MM.1S (cell line): ENCODE data around the gene PGLYRP3.

Experiments
- DNase-seq: peaks from one replicate; pipeline ENCODE4 v3.0.0-alpha.2; 2015
- H2AFZ ChIP-seq: fragments of 300-600 bp; sonication (generic); 2 replicates; pipeline ENCODE4 v1.6.0; 2016; ENCODE audit warnings: antibody characterized with exemption, low read length
- H3F3A ChIP-seq: fragments of 300-600 bp; sonication (generic); 2 replicates; pipeline ENCODE4 v1.6.1; 2016; ENCODE audit warnings: mild to moderate bottlenecking, antibody characterized with exemption, low read length, moderate library complexity, mixed read lengths; ENCODE audit not compliant: insufficient read depth
- H3K27ac ChIP-seq: fragments of 300-600 bp; sonication (generic); 2 replicates; pipeline ENCODE4 v1.5.1; 2016; ENCODE audit warnings: mild to moderate bottlenecking, low read length
- H3K27me3 ChIP-seq: fragments of 300-600 bp; sonication (generic); replicated peaks from 2 replicates; pipeline ENCODE4 v1.6.0; 2016; ENCODE audit warnings: low read length; ENCODE audit not compliant: insufficient read depth
- H3K36me3 ChIP-seq: fragments of 300-600 bp; sonication (generic); replicated peaks from 2 replicates; pipeline ENCODE4 v1.6.1; 2016; ENCODE audit warnings: mild to moderate bottlenecking, low read length, mixed read lengths; ENCODE audit not compliant: insufficient read depth
- H3K4me1 ChIP-seq: fragments of 300-600 bp; sonication (generic); 2 replicates; pipeline ENCODE4 v1.6.1; 2016; ENCODE audit warnings: low read length, mixed read lengths
- H3K4me2 ChIP-seq: fragments of 300-600 bp; sonication (generic); 2 replicates; pipeline ENCODE4 v1.6.0; 2016; ENCODE audit warnings: low read depth, low read length
- H3K4me3 ChIP-seq: fragments of 300-600 bp; sonication (generic); 2 replicates; pipeline ENCODE4 v1.5.1; 2016; ENCODE audit warnings: low read length, mixed read lengths
- H3K79me2 ChIP-seq: fragments of 300-600 bp; sonication (generic); 2 replicates; pipeline ENCODE4 v1.6.1; 2016; ENCODE audit warnings: mixed run types, low read length, mixed read lengths
- H3K9ac ChIP-seq: fragments of 300-600 bp; sonication (generic); 2 replicates; pipeline ENCODE4 v1.6.1; 2016; ENCODE audit warnings: low read length, mixed read lengths
- H3K9me2 ChIP-seq: fragments of 300-600 bp; sonication (generic); replicated peaks from 2 replicates; pipeline ENCODE4 v1.6.1; 2016; ENCODE audit warnings: mild to moderate bottlenecking, low read length, mixed read lengths; ENCODE audit not compliant: insufficient read depth
- H3K9me3 ChIP-seq: fragments of 300-600 bp; sonication (generic); replicated peaks from 2 replicates; pipeline ENCODE4 v1.6.1; 2016; ENCODE audit warnings: mild to moderate bottlenecking, low read length, mixed read lengths; ENCODE audit not compliant: insufficient read depth
- H4K20me1 ChIP-seq: fragments of 300-600 bp; sonication (generic); 2 replicates; pipeline ENCODE4 v1.6.1; 2016; ENCODE audit warnings: mild to moderate bottlenecking, low read length, moderate library complexity, mixed read lengths; ENCODE audit not compliant: insufficient read depth
- EZH2 ChIP-seq: fragments of 300-600 bp; sonication (generic); optimal IDR thresholded peaks from 2 replicates; pipeline ENCODE3; 2017; ENCODE audit warnings: low read depth, mild to moderate bottlenecking, antibody characterized with exemption, low read length, mixed read lengths
- EZH2phosphoT487 ChIP-seq: fragments of 300-600 bp; sonication (generic); IDR thresholded peaks from 2 replicates; pipeline ENCODE4 v1.6.1; 2018; ENCODE audit warnings: antibody characterized with exemption, low read length
- TF ChIP-seq, protein P1 (sequence below): fragments of 300-600 bp; sonication (generic); IDR thresholded peaks from 2 replicates; pipeline ENCODE4 v1.5.1; 2016; ENCODE audit warnings: antibody characterized with exemption, low read length, mixed read lengths

The PGLYRP3 gene

GRCh38 chr1:153358691-153358975 lies 45.9 kb upstream of the PGLYRP3 start:
- Histone ChIP-seq H3K4me2 (no peak overlapping the region), H3F3A (no peaks in the 10 kb centered on the region), H3K9me2 (no peaks in the 10 kb centered on the region), H2AFZ (no peak overlapping the region), H3K9me3 (no peaks in the 10 kb centered on the region), H3K4me3 (no peak overlapping the region), H3K79me2 (no peaks in the 10 kb centered on the region), H3K9ac (no peak overlapping the region), H3K27me3 (no peaks in the 10 kb centered on the region), H3K36me3 (no peaks in the 10 kb centered on the region), H3K27ac (no peak overlapping the region), H3K4me1 (0 out of 2 replicates have a peak, but pooled peaks cover 3% of the 10 kb centered on the region), H4K20me1 (no peaks in the 10 kb centered on the region)
- no peak for DNase-seq
- TF ChIP-seq, protein P1, sequence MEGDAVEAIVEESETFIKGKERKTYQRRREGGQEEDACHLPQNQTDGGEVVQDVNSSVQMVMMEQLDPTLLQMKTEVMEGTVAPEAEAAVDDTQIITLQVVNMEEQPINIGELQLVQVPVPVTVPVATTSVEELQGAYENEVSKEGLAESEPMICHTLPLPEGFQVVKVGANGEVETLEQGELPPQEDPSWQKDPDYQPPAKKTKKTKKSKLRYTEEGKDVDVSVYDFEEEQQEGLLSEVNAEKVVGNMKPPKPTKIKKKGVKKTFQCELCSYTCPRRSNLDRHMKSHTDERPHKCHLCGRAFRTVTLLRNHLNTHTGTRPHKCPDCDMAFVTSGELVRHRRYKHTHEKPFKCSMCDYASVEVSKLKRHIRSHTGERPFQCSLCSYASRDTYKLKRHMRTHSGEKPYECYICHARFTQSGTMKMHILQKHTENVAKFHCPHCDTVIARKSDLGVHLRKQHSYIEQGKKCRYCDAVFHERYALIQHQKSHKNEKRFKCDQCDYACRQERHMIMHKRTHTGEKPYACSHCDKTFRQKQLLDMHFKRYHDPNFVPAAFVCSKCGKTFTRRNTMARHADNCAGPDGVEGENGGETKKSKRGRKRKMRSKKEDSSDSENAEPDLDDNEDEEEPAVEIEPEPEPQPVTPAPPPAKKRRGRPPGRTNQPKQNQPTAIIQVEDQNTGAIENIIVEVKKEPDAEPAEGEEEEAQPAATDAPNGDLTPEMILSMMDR: no peak
- no peak for TF ChIP-seq EZH2
- TF ChIP-seq EZH2phosphoT487: no peak

GRCh38 chr1:153357853-153358690 lies 45.3 kb upstream of the PGLYRP3 start, which contains the start of gene S100A9:
Gene S100A9, plus strand, starts transcription at chr1:153357854. Its CDS starts 430 bp downstream, at chr1:153358284.
- no peak for TF ChIP-seq EZH2phosphoT487
- TF ChIP-seq, protein P1: no peak
- TF ChIP-seq EZH2: no peak
- H3K36me3 ChIP-seq: no peaks in the 10 kb centered on the region
- H3K4me2 ChIP-seq: no peak within 1 kb of the TSS
- H3K9me3 ChIP-seq: no peaks in the 10 kb centered on the region
- H3K27ac ChIP-seq: no peak within 1 kb of the TSS
- 0 out of 2 replicates have a peak within 1 kb of the TSS, but pooled peaks have one; percentile 3 for H2AFZ ChIP-seq
- no peaks in the 10 kb centered on the region for H3K79me2 ChIP-seq
- no peaks in the 10 kb centered on the region for H3F3A ChIP-seq
- no peak within 1 kb of the TSS for H3K9ac ChIP-seq
- DNase-seq: no peak
- H3K4me3 ChIP-seq: no peak within 1 kb of the TSS
- 0 out of 2 replicates have a peak, but pooled peaks cover 3% of the 10 kb centered on the region for H3K4me1 ChIP-seq
- no peaks in the 10 kb centered on the region for H4K20me1 ChIP-seq
- no peaks in the 10 kb centered on the region for H3K27me3 ChIP-seq
- no peaks in the 10 kb centered on the region for H3K9me2 ChIP-seq

- no peaks in the 10 kb centered on the region for H4K20me1 ChIP-seq
- TF ChIP-seq EZH2 (no peak), EZH2phosphoT487 (no peak)
- TF ChIP-seq, protein P1: no peak
- H3K9ac ChIP-seq: no peak overlapping the region
- H3K79me2 ChIP-seq: no peaks in the 10 kb centered on the region
- H3K9me2 ChIP-seq: no peaks in the 10 kb centered on the region
- no peaks in the 10 kb centered on the region for H3K9me3 ChIP-seq
- no peaks in the 10 kb centered on the region for H3K36me3 ChIP-seq
- 0 out of 2 replicates have a peak, but pooled peaks cover 3% of the 10 kb centered on the region for H3K4me1 ChIP-seq
- no peak overlapping the region for H3K27ac ChIP-seq
- H3K27me3 ChIP-seq: no peaks in the 10 kb centered on the region
- H3K4me2 ChIP-seq: no peak overlapping the region
- 0 out of 2 replicates have a peak overlapping the region, but pooled peaks have one; percentile 3 for H2AFZ ChIP-seq
- no peak for DNase-seq
- no peaks in the 10 kb centered on the region for H3F3A ChIP-seq
- H3K4me3 ChIP-seq: no peak overlapping the region
Measured at GRCh38 chr1:153357076-153357852, 44.5 kb upstream of the PGLYRP3 start.
